Right forelimb (tissue), 1 donor: ENCODE data around the gene C9orf78.
A peak's percentile ranks its signal among the peaks of the same experiment; 100 is the strongest.

Experiments used
- DNase-seq: peaks from one replicate; pipeline ENCODE4 v3.0.0-alpha.2; 2018

C9orf78 gene, protein sequence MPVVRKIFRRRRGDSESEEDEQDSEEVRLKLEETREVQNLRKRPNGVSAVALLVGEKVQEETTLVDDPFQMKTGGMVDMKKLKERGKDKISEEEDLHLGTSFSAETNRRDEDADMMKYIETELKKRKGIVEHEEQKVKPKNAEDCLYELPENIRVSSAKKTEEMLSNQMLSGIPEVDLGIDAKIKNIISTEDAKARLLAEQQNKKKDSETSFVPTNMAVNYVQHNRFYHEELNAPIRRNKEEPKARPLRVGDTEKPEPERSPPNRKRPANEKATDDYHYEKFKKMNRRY

DNA sequence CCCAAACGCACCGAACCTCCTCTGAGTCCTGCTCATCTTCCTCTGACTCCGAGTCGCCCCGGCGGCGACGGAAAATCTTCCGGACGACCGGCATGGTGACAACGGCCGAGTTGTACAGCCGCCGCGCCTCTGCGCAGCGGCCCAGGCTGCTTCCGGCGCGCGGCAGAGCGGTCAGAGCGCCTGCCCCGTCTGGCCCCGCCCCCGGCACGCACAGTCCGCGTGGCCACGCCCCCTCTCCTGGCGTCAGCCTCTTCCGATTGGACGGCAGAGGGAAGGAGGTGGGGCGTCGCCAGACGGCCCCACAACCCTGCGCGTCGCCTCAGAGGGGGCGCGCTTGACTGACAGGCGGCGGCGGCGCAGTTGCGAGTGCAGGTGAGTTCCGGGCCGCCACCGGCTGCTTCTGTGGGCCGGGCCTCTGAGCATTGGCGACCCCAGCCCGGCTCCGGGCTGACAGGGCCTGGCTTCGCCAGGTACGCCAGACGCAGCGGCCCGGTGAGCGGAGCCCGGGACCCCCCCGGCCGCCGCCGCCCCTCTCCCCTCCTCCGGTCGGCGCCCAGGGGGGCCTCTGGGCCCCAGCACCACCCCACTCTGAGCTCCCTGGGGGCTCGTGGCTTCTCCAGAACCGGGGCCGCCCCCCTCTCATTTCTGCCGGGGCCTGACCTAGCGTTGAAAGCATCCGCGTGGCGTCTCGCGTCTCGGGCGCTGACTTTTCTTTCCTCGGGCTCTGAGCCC, at the start of gene C9orf78, which contains the start of gene USP20:
Gene C9orf78, minus strand, starts transcription at position 148 of the 732 bp plus-strand sequence. Its CDS starts 54 bp downstream, at position 94.
Gene USP20, plus strand, starts transcription at position 331 of the 732 bp plus-strand sequence. CDS start 17,098 bp downstream, outside the sequence.
- peak; percentile 96 for DNase-seq

DNA sequence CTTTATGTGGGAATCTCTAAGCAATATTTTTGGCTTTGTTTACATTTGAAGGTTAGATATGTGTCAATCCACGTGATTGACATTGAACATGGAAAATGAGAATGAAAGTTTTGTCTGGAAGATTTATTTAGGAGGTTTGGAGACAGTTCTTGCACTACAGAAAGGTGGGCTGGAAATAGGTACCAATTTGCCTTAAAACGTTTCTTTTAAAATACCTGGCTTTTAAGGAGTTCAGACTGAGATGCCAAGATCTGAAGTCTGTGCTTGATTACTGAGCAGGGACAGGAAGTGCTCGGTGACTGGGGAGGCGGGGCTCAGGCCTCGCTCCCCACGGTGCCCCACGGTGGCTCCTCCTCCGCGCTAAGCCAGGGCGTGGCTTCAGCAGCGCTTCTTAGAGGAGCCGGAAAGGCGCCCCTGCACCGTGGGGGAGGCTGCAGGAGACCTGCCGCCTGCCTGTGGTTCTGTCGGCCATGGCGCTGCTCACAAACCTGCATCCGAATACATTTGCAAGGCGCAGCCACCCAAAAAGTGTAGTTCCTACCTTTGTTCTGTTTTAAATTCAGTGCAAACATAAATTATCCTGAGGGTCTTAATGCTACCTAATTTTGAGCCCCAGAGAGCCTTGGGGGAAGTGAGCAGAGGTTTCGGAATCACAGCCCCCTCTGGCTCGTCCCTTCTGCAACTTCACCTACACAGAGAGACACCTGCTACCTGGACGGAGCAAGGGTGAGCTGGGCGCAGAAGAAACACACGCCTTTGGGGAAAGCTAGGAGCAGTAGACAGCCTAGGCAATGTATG, 49.3 kb upstream of the C9orf78 start:
- peak; percentile 65 for DNase-seq

DNA sequence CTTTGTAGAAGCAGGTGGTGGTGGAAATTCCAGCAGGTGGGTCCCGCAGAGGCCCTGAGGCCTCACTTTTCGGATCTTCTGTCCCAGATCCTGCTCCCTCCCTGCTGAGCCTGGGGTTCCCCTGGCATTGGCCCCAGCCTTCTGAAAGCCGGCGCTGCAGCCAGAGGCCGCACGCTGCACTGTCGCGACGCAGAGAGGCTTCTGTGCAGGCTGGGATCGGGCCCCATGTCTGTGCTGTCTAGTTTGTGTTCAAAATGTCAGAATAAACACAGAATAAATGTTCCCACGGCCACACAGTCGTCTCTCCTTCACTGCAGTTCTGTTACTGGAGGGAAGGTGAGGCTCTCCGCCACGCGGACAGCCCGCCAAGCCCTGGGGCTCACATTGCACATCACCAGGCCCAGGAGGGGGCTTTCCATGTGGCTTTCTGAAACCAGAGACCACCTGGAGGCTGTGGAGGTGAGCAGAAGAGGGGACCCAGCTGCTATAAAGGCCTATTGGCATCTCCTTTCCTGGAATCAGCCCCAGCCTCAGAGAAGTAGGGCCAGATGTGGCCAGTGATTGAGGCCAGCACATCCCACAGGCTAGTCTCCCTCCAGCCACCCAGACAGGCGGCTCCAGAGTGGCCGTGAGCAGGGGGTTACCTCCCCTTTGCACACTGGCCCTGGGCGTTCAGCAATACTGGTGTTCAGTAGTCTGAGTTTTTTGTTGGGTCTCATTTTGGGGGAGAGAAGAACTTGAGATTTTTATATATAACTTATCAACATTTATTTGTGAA, 46.7 kb upstream of the C9orf78 start:
- no peak for DNase-seq

DNA sequence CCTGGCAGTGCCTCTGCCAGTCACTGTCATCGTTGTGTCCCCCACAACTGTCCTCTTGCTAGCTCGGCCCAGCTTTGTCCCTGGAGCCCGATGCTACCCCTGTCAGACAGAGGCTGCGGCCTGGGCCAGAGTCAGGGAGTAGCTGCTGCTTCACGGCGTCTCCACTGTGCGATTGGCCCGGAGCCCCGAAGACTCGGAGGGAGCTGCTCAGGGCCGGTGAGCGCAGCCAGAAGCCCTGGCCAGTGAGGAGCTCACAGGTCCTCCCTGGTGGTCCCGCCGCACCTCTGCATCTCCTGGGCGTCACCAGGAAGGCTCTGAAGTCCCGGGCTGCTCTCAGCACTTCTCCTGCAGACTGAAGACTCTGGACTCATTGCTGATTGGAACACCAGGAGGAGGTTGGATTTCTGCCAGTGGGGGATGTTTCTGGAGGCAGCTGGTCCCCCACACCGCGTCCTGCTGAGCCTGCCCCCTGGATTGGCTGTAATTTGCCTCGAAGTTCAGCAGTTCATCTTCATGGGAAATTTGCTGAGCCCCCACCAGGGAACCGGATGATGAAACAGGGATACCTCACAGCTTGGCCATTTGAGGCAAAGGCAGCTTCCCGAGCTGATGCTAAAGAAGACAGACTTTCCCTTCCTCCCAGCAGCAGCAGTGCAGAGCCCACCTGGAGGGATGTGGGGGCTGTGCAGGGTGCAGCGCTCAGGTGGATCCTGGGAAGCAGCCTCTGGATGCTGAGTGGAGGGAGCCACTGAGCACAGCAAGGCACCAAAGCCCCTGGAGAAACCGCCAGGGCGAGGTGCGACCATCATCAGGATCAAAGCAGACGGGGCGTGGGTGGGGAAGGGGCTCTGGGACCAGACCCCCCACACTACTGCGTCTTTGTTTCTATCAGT, 45.8 kb upstream of the C9orf78 start:
- peak; percentile 76 for DNase-seq

DNA sequence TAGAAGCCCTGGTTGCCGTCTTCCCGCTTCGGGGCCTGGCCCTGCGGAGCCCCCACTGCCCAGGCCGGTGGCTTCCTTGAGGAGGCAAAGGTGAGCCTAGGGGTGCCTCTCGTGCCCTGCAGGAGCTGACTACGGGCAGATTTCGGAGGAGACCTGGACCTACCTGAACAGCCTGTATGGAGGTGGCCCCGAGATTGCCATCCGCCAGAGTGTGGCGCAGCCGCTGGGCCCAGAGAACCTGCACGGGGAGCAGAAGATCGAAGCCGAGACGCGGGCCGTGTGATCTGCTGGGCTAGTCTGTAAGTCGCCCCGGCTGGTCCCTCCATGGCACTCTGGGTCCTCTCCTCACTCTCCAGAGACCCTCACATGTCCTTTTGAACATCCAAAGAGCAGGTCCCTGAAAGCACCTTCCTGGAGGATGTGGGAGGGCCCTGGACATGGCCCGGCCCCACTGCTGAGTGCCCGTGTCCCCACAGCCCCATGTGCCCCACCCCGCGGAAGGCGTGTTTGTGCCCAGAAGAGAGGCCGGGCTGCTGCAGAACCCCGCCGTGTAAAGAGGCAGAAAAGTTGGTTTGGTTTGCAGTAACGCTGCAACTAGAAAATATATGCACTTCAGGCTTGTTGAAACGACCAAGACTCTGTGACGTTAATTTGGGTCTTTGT, 45.0 kb upstream of the C9orf78 start:
- DNase-seq = no peak

DNA sequence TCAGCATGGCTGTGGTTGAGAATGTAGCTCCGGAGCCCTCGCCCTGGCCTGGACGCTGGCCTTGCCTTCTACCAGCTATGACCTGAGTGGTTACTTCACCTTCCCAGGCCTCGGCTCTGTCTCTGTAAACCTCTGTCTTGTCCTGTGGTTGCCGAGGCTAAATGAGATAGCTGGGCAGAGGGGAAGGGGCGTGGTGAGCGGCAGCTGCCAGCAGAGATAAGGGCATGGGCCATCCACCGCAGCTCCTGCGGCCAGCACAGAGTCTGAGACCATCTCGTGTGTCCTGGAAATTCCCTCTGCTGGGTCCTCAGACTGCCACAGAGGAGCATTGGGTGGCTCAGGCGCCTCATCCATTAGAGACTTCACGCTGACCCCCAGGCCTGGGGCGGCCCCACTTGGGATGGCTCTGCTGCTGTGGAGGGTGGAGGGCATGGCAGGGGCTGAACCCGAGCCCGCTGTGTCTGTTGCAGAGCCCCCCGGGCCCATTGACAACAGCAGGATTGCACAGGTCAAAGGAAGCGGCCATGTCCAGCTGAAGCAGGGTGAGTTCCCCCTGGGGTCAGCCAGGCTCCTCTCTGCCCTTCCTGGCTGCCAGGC, 44.1 kb upstream of the C9orf78 start:
- no peak for DNase-seq

DNA sequence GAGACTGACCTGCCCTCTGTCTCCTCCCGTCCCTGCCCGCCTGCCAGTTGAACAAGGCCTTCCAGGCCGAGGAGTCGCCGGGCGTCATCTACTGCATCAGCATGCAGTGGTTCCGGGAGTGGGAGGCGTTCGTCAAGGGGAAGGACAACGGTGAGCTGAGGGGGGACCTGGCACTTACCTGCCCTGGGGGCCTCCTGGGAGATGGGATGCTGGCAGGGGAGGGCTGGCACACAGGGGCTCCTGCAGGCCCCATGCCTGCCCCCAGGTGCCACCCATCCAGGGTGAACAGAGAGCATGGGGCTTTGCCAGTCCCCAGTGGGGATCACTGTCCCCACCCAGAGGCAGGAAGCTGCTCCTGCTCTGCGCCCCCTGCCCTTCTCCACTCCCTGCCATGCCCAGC, 43.2 kb upstream of the C9orf78 start:
- DNase-seq = no peak

DNA sequence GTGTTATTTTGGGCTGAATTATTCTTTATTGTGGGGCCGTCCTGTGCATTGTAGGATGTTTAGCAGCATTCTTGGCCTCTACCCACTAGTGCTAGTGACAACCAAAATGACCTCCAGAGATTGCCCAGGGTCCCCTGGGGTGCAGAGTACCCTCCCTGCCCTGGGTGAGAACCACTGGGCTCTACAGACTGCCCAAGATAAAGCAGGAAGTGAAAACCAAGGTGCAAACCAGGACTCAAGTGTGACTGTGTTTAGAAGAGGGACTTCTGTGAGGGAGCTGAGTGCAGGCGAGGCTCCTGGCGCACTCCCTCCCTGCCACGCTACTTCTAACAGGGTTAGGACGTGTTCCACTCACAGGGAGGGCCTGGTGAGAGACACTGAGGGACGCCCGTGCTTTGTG, 41.7 kb upstream of the C9orf78 start:
- DNase-seq = no peak

DNA sequence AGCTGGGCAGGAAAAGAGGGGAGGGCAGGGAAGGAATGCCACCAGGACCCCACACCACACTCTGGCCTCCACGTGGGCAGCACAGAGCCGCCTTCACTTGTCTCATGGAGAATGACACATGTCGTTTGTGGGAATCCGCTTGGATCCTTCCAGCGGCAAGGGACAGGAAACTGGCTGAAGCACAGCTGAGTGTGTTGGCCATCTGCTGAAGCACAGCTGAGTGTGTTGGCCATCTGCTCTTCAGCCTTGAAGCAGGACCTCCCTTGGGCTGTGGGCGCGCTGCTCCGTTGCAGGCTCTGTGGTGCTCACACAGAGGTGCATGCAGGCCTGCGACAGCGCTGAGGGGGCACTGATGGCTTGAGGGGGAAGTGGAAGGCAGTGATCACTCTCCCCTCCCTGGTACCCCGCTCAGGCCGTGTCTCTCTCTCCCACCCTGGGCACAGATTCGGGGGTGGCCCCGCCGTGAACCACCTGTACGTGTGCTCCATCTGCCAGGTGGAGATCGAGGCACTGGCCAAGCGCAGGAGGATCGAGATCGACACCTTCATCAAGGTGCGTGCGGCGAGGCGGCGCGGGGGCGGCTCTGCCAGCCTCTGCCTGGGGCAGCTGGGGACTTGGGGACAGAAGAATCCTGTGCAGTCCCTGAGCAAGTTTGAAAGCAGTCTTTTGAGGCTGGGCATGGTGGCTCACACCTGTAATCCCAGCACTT, 40.8 kb upstream of the C9orf78 start:
- no peak for DNase-seq

DNA sequence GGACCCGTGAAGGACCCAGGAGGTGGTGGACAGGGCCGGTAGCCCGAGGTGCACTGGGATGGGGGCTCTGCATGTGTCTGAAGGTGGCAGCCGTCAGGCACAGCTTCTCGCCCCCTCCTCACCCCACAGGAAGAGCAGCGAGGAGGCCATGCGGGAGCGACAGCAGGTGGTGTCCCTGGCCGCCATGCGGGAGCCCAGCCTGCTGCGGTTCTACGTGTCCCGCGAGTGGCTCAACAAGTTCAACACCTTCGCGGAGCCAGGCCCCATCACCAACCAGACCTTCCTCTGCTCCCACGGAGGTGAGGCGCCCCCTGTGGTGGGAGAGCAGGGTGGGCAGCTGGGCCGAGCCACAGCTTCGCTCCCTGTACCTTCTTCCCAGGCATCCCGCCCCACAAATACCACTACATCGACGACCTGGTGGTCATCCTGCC, 40.1 kb upstream of the C9orf78 start:
- DNase-seq = no peak

DNA sequence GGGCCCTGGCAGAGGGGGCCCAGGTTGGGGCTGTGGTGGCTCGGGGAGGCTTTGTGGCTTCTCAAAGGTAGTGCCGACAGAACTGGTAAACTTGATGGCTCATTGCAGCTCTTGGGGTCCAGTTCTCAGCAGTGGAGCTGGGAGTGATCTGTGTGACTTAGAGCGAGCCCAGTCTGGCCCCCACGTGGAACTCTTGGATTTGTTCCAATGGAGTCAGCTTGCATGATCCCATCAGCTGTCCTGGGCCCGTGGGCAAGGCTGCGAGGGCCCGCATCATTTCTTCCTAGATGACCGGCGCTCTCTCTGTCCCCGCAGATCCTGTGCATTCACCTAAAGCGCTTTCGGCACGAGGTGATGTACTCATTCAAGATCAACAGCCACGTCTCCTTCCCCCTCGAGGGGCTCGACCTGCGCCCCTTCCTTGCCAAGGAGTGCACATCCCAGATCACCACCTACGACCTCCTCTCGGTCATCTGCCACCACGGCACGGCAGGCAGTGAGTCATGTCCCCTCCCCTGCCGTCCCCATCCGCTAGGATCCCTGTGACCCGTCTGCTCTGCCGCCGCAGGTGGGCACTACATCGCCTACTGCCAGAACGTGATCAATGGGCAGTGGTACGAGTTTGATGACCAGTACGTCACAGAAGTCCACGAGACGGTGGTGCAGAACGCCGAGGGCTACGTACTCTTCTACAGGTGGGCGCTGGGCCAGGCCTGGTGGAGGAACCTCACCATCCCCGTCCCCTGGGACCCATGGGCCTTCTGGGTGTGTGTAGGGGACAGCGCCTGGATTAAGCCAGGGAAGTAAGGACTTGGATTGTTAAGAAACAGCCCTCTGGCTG, 39.4 kb upstream of the C9orf78 start:
- no peak for DNase-seq

DNA sequence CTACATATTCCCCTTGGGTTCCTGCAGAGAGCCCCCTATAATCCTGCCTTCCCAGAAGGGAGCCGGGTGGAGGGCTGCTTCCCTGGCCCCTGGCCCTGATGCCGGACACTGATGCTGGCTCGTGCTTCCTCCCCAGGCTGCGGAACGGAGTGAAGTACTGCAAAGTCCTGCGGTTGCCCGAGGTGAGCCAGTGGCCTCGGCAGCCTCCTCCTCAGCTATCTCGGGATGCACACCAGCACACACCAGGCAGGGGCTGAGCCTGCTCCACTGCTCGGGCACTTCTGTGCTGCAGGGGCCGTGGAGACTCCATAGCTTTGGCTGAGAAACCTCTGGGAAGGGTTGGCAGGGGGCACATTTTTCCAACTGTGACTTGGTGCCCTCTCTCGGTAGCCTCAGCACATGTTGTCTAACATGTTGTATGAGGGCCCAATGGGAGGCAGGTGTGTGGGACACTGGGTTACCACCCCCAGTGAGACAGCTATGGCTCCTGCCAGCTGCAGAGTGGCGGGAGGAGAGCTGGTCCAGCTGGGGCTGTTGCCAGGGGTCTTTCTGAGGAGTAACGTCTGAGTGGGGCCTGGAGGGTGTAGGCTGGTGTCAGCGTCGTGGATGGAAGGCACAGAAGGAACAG, 38.6 kb upstream of the C9orf78 start:
- DNase-seq = no peak

DNA sequence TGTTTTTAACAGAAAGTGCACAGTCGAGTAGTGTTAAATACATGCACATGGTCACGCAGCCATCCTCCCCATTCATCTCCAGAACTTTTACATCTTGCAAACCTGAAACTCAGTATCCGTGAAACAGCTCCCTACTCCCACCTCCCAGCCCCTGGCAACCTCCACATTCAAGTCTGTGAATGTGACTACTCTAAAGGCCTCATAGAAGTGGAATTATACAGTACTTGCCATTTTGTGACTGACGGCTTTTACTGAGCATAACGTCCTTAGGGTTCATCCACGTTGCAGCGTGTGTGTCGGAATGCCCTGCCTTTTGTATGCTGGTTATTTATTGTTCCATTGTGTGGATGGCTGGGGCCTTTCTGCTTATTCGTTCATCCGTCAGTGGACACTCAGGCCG, 36.0 kb upstream of the C9orf78 start:
- no peak for DNase-seq

DNA sequence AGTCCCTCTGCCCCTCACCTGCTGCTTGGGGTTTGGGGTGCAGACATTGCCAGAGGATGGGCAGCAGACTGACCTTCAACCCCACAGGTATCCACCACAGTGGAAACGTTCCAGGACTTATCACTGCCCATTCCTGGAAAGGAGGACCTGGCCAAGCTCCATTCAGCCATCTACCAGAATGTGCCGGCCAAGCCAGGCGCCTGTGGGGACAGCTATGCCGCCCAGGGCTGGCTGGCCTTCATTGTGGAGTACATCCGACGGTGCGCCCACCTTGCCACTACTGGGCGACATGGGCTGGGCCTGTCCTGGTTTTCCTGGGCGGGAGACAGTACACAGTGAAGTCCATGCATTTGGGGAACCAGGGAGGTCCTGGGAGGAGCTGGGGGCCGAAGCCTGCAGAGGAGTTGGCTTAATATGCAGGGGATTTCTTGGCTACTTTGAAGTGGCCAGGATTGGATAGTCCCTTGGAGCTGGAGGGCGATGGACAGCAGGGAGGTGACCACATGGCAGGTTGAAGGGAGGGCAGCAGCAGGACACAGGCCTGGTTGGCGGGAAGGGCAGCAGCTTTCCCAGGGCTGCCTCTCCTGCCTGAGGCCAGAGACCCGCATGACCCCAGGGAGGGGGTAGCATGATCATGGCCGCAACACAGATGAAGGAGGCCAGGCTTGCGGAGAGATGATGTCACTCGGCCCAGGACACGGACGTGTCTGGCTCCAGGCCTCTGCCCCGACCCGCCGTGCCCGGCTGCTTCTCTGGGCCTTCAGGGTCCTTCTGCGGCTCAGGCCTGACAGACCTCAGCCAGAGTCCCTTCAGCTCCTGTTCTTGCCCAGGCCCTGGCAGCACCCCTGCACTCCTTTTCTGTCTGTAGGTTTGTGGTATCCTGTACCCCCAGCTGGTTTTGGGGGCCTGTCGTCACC, 34.8 kb upstream of the C9orf78 start:
- DNase-seq = no peak

DNA sequence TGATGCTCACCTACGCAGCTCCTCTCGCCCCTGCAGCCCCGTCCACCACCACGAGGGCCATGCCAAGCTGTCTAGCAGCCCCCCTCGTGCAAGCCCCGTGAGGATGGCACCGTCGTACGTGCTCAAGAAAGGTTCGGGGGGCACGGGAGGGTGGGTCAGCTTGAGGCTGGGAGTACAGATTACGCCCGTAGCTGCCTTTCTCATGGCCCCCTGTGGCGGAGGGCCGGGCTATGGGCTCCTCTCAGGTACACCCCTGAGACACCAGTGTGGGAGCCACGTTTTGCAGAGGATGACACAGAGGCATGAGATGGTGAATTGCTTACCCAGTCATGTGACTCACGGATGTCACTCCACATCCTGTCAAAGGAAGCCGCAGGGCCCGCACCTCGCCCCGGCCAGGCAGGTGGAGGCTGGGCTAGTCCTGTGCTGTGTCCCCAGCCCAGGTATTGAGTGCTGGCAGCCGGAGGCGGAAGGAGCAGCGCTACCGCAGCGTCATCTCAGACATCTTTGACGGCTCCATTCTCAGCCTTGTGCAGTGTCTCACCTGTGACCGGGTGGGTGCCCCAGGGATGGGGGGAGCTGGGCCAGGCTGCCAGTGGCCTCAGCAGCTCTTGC, 33.9 kb upstream of the C9orf78 start:
- no peak for DNase-seq

DNA sequence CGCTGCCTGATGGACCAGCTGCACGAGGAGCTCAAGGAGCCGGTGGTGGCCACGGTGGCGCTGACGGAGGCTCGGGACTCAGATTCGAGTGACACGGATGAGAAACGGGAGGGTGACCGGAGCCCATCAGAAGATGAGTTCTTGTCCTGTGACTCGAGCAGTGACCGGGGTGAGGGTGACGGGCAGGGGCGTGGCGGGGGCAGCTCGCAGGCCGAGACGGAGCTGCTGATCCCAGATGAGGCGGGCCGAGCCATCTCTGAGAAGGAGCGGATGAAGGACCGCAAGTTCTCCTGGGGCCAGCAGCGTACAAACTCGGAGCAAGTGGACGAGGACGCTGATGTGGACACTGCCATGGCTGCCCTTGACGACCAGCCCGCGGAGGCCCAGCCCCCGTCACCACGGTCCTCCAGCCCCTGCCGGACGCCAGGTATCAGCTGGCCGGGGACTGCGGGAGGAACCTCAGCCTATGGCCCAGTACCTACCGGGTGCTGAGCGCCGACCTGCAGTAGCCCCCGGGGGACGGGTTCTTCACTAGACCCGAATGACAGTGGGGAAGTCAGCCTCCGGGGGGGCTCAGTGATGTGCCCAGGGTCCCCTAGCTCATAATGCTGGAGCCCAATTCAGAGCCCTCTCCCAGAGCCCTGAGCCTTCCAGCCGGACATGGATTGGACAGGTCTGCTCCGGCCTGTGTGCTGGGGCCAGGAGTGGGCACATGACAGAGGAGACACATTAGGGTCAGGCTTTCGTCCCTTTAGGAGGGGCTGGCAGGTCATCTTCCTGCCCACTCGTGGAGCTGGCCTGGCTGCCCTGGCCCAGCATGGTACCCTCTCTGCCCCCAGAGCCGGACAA, 33.2 kb upstream of the C9orf78 start:
- DNase-seq = no peak
